ENCODE results near the gene ATP1A2.
A peak's percentile ranks its signal among the peaks of the same experiment; 100 is the strongest.

ATP1A2 gene

DNA sequence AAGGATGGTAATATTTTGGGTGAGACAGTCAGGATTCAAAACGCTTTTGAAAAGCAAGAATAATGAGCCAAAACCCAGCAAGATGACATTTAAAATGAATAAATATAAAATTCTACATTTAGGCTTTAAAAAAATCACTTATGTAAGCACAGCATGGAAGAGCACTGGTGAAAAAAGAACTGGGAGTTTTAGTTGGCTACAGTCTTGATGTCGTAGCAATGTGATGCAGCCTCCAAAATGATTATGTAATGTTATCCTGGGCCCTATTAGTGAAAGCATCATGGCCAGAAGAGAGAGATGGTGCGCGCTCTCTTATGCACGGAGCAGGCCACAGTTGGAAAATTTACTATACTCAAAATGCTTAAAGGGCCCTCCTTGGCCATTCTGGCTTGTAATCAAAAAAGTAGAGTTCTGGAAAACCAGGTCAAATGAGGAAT, 29.1 kb upstream of the ATP1A2 start:
- H3K4me3 ChIP-seq, result no peak overlapping the region
- TF ChIP-seq, protein P1, sequence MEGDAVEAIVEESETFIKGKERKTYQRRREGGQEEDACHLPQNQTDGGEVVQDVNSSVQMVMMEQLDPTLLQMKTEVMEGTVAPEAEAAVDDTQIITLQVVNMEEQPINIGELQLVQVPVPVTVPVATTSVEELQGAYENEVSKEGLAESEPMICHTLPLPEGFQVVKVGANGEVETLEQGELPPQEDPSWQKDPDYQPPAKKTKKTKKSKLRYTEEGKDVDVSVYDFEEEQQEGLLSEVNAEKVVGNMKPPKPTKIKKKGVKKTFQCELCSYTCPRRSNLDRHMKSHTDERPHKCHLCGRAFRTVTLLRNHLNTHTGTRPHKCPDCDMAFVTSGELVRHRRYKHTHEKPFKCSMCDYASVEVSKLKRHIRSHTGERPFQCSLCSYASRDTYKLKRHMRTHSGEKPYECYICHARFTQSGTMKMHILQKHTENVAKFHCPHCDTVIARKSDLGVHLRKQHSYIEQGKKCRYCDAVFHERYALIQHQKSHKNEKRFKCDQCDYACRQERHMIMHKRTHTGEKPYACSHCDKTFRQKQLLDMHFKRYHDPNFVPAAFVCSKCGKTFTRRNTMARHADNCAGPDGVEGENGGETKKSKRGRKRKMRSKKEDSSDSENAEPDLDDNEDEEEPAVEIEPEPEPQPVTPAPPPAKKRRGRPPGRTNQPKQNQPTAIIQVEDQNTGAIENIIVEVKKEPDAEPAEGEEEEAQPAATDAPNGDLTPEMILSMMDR (IDR thresholded peaks at IDR 0.05), result no peak
- H3K27ac ChIP-seq, result peak overlapping the region; percentile 81 to 87
- no peak for DNase-seq (ENCODE audit: low spot score)

DNA sequence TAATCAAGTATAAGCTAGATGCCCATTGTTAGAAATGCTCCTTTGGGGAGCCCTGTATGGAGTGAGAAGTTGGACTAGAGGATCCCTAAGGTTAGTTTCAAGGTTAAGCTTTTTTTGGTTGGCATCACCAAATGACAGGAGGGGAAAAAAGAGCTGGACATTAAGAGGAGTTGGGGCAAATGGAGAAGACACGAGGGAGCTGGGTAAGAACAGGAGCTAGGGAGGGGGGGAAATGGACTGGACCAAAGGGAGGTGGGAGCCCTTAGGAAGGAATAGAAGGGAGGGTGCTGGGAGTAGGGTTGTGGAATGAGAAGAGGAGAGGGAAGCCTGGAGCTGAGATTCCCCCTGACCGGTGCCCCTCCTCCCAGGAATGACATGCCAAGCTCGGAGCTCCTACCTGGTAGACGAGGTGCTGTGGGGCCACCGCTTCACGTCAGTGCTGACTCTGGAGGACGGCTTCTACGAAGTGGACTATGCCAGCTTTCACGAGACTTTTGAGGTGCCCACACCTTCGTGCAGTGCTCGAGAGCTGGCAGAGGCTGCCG, 28.4 kb upstream of the ATP1A2 start:
- TF ChIP-seq, protein P1 (IDR thresholded peaks at IDR 0.05), result no peak
- peak overlapping the region; percentile 53 to 87 for H3K27ac ChIP-seq
- H3K4me3 ChIP-seq, result no peak overlapping the region
- no peak for DNase-seq (ENCODE audit: low spot score)

DNA sequence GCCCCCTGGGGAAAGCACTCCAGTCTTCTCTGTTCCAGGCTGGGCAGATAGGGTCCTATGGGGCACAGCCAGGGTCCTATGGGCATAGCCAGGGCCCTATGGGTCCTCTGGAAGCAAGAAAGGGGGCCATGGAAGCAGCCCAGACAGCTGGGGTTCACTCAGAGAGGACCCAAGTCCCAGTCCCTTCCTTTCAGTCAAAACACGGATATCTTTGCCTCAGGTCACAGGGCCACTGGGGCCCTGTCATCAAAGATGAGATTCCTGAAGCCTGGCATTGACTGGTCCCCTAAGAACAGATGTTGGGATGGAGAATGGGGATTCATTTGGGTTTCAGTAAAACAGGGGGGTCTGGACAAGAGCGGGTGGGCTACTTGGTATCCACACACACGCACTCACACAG, 25.7 kb upstream of the ATP1A2 start:
- H3K4me3 ChIP-seq, result no peak overlapping the region
- TF ChIP-seq, protein P1 (IDR thresholded peaks at IDR 0.05), result no peak
- no peak overlapping the region for H3K27ac ChIP-seq
- DNase-seq (ENCODE audit: low spot score), result no peak

DNA sequence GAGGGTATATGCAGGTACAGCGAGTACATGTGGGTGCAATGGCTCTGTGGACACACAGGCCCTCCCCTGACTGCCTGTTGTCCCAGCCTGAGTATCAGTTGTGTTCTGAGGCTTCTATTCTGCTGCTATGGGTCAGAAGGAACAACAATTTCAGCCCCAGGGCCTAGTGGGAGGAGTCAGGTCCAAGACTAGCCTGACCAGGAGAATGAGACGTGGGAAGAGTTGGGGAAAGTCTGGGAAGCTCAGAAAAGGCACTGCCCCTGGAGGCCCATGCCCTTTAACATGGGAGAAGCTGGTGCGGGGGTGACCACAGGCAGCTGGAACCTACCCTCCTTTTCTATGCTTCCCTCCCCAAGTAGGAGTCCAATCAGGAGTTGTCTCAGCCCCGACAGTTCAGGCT, 24.8 kb upstream of the ATP1A2 start:
- Histone ChIP-seq H3K4me3 (no peak overlapping the region), H3K27ac (no peak overlapping the region)
- no peak for DNase-seq (ENCODE audit: low spot score)
- TF ChIP-seq, protein P1 (IDR thresholded peaks at IDR 0.05), result no peak

DNA sequence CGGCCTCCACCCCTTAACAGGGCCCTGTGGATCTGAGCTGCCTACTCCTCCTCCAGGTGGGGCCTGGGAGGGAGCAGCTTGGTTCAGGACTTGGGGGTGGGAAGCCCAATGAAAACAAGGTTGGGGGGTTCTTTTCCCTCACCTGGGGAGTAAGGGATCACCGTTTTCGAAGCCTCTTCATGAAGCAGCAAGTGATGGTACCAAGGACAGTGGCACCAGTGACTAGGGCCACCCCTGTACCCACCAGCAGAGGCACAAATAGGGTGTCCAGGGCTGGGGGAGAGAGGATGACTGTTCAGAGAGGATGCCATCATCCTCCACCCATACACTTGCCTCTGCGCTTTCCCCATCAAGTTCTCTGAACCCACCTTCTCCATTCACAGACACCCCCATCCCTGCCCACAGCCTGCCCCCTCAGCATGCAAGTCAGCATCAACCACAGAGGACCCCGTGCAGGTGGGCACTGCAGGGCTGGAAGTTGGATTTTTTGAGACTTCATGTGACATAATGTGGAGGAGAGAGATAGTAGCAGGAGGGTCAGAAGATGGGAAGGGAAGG, 23.8 kb upstream of the ATP1A2 start:
- no peak for DNase-seq (ENCODE audit: low spot score)
- no peak overlapping the region for H3K4me3 ChIP-seq
- H3K27ac ChIP-seq, result no peak overlapping the region
- TF ChIP-seq, protein P1 (IDR thresholded peaks at IDR 0.05), result no peak

DNA sequence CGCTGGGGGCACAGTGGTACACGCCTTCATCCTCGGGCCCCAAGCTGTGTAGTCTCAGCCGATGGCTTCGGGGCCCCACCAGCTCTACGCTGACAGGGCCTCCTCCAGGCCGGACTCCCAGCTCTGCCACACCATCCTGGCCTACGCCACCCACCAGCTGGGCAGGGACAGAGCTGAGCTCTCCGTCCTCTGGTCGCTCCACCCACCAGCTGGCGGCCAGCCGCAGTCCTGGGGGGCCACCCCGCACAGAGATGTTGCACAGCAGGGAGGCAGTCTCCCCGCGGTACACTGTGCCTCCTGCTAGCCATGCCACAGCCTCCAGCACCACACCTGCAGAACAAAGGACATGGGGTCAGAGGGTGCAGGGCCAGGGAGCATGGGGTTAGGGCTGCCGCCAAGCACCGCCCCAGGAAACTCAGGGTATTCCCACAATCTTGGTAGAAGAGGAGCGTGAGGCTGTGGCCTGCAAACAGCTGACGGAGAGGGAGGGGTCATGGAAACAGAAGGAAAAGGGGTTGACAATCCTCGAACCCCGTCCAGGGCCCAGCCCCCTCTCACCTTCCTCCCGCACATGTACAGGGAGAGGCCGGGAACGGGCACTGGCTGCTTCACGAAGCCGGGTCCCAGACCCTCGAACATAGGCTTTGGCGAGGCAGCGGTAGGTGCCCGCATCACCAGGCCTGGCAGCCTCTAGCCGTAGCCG, 23.0 kb upstream of the ATP1A2 start:
- H3K4me3 ChIP-seq, result no peak overlapping the region
- H3K27ac ChIP-seq, result no peak overlapping the region
- TF ChIP-seq, protein P1 (IDR thresholded peaks at IDR 0.05), result no peak
- no peak for DNase-seq (ENCODE audit: low spot score)

DNA sequence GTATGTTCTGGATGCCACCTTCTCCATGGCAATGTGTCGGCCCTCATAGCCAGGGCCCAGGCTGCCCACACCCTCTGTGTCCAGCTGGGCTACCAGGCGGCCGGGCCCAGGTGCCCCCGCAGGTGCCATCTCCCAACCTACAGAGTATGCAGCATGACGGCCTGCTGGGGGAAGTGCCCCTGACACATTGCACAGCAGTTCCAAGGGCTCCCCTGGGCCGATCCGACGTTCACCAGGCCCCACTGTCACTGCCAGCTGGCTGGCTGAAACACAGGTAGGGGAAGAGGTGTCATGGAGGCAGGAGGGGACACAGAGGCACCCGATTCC, 22.5 kb upstream of the ATP1A2 start:
- Histone ChIP-seq H3K4me3 (no peak overlapping the region), H3K27ac (no peak overlapping the region)
- TF ChIP-seq, protein P1 (IDR thresholded peaks at IDR 0.05), result no peak
- no peak for DNase-seq (ENCODE audit: low spot score)
